SK-N-DZ (cell line): Measurements from ENCODE around the gene C16orf74.

Experiments
- DNase-seq: peaks from one replicate; pipeline ENCODE4 v3.0.0-alpha.2; 2015; ENCODE audit warnings: low spot score

The C16orf74 gene

DNA sequence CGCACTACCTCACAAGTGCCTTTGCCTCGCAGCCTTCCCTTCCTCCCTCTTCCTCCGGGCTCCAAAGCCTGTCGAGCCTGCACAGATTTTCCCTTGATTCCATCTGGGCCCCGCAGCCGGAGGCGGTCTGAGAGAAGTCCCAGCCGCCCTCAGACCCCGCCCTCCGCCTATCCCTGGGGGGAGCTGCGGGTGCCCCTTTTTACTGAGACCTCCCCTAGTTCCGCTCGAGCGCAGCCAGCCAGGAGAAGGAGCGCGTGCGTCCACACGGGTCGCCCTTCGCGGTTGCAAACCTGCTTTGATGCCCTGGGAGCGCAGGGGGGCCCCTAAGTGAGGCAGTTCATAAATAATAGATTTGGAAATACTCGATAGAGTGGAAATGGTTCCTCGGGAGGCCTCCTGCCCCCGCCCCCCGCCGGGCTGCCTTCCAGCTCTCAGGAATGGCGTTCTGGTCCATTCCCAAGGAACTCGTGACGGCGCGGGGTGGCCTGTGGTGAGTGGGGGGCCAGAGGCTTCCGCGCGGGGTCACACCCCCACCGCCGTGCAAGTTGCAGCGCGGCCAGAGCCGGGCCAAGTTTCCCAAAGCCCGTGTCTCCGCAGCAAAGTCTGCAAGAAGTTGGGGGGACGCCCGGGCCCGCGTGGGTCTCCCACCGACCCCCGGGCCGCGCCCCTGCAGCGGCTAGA, 610 bp downstream of the C16orf74 start:
- DNase-seq = no peak

DNA sequence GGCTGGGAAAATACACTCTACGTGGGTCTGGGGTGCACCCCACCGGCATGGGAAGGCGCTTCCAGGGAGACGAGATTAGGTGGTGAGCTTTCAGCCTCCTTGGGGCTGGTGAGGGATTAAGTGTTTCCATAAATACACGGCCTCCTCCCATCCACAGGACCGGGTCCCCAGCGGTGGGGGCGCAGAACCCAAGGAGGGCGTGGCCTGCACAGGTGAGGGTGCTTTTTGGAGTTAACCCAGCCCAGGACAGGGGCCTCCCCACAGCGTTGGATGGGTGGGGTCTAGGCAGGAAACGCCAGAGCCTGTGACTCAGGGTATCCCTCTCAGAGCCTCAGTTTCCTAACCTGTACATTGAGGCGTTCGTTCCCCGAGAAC, 1.1 kb downstream of the C16orf74 start:
- no peak for DNase-seq

DNA sequence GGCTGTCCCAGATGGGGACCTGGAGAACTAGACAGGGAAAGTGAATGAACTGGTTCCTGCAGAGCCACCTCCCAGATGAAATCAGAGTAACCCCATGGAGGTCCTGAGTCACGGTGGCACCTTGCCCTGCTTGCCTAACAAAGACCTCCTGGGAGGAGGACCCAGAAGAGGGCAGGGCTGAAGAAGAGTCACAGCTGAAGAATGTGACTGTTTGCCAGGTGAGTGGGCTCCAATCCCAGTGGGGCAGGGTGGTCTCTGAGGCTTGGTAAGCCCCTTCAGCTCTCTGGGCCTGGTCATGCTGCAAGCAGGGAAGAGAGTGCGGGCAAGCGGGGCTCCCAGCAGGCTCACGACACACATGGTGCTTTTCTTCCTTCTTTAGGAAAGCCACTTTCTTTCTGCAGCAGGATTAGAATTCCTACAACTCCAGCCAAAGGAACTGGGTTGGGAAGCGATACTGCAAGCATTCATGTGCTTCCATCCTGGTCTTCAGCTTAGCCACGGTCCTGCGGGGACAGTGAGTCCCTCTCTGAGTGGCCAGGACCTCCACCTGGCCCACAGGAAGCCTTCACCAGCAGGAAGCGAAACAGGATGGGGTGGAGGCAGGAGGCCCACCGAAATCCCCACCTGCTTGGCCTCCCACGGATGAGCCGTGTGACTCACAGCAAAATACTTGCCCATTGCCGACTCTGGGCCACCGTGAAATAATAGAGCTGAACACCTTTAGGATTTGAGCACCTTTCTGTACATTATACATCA, 4.3 kb downstream of the C16orf74 start:
- DNase-seq = no peak

DNA sequence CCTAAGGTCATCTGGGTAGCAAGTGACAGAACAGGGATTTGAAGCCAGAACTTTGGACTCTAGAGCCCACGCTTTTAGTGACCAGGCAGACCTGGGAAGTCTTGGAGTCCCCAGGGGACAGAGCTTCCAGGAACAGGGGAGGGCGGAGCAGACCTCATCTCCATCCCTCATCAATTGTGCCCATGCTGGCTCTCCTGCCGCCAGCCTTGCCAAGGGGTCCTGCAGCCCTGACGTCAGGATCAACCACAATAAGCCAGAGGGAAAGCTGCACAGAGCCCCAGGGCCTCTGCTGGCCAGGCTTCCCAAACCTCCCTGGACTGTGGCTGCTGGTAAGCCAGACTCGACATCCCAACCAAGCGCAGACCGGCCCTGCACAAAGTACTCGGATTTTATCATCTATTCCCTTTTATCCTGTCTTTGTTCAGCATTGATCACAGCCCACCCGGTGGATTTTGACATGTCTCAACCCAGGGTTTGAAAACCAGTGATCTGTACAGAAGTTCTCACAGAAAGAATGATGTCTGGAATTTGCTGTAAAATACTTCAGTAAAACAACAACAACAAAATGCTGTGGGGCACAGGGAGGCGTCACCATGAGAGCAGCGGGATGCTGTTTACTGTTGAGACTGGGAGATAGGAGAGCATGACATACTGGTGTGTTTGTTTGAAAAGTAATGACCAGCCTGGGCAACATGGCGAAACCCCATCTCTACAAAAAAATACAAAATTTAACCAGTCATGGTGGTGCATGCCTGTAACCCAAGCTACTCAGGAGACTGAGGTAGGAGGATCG, 11.8 kb downstream of the C16orf74 start:
- no peak for DNase-seq

DNA sequence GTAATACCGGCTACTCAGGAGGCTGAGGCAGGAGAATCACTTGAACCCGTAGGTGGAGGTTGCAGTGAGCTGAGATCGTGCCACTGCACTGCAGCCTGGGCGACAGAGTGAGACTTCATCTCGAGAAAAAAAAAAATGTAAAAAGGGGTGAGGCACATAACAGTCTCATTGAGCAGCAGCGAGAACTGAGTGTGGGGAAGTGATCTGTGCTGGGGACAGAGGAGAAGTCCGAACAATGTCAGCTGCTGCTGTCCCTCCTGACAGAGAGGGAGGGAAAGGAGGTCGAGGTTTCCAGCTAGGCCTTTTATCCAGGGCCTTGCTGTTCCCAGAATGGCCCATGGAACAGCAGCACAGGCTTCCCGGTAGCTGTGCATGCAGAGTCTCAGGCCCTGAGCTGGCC, 14.0 kb downstream of the C16orf74 start:
- no peak for DNase-seq

DNA sequence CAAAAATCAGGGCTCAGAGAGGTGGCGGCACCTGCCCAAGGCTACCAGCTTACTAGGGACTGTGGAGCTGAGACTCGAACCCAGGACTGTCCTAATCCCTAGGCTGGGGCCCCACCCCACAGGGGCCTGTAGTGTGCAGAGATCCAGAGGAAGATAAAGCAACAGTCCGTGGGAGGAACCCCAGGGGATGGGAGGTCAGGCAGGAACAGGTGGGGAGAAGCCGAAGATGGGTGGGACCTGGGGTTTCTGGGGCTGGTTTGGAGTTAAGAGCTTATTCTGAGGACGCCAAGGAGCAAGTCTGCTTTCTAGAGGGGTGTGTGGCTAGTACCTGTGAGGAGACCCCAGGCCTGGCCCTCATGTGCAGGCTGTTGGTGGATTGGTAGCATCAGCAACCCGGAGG, 14.9 kb downstream of the C16orf74 start:
- no peak for DNase-seq

DNA sequence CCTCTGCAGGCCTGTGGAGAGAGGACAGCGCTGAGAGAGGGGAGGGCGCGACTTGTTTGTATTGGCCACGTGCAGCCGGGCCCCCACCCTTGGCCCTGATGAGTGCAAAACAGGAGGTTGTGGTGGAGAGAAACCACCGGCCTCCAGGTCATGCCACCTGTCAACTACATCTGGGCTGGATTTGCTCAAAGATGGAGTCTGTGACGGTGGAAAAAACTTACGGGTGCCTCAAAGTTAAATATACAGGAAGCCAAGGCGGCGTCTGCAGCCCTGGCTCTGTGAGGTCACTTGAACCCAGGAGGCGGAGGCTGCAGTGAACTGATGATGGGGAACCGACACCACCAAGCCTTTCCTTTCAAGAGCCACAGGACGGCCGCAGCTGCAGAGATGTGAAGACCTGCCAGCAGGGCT, 15.7 kb downstream of the C16orf74 start:
- DNase-seq = no peak

DNA sequence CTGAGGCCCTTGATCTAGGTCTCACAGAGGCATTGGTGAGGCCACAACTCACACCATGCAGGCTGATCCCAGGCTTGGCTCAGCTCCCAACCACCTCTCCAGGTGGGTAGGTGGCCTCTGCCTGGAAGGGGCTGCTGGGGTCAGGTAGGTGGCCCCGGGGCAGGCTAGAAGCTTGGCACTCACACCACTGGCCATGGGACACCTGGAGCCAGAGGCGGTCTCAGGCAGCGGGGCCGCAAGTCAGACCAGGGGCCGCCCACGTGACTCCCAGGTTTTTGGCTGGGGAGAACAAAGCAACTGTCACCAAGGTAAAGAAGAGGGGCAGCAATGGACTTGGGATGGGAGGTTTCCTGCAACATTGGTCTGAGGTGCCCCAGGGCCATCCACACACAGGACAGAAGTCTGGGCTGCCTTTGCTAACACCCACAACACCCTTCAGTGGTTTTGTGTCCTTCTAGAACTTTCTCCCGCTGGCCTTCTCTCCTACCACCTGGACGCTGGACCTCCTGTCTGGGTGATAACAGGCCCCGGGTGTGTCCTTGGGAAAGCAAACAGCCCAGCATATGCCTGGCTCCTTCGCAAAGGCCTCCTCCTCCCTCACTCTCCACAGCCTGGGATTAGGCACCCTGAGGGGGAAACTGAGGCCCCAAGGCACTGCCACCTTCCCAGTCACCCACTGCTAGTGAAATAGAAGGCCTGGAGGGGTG, 16.4 kb downstream of the C16orf74 start:
- no peak for DNase-seq

DNA sequence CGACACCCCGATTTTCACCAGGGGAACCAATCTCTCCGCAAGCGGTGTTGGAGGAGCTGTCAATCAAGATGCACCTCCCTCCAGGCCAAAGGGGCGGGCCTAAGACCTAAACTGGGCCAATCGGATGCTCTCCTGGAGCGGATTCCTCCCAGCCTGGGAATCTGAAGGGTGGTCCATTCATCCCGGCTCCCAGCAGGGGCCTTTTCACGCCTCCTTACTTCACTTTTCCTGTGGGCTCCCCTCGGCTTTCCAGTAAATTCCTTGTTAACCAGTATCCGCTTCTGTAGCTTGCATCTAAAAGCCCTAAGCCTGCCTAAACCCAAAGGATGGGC, 17.1 kb downstream of the C16orf74 start:
- peak; percentile 70 for DNase-seq

DNA sequence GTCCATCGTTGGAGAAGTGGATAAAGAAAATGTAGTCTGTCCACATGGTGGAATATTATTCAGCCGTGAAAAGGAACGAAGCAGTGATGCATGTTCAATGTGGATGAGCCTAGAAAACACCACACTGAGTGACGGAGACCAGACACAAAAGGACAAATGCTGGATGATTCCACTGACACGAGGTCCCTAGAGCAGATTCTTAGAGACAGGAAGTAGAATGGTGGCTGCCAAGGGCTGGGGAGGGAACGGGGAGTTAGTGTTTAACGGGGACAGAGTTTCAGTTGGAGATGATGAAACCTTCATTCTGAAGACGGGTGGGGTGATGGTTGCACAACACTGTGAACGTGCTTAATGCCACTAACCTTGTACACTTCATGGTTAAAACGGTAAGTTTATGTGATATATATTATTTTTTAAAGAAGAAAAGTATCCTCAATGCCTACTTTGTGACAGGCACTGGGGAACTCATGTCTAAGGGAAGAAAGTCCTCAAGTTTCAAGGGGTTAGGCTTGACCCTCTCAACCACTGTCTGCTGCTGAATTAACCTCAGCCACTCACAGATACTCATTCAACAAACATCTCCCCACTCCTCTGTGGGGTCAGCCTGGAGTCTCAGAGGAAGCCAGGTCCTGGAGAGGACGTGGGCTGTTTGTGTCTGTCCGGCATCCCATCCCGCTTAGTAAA, 17.6 kb downstream of the C16orf74 start:
- DNase-seq = no peak

DNA sequence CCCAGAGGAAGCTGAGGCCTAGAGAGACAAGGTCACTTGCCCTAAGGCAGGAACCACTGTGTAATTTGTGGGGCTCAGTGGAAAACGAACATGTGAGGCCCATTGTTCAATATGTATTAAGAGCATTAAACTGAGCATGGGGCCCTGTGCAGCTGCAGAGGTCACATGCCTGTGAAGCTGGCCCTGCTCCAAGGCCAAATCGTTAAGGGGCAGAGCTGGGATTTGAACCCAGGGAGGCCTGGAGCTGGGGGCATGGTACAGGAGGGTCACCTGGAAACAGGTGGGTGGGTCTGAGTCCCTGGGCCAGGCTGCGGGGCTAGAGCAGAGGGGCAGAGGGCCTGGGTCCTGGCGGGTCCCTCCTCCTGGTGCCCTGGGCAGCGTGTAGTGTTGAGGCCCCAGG, 19.7 kb downstream of the C16orf74 start:
- no peak for DNase-seq

DNA sequence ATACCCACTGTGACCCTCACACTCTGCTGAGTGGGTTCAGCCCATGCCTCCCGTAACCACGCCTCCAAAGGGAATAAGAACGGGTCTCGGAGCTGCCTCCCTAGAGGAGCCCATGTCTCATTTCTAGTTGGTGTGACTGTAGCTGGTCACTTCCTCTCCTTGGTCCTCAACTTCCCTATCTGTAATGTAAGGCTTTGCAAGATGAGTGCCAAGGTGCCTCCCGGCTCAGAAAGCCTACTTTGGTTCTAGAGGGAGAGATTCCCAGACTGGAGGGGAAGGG, 20.8 kb downstream of the C16orf74 start:
- no peak for DNase-seq

DNA sequence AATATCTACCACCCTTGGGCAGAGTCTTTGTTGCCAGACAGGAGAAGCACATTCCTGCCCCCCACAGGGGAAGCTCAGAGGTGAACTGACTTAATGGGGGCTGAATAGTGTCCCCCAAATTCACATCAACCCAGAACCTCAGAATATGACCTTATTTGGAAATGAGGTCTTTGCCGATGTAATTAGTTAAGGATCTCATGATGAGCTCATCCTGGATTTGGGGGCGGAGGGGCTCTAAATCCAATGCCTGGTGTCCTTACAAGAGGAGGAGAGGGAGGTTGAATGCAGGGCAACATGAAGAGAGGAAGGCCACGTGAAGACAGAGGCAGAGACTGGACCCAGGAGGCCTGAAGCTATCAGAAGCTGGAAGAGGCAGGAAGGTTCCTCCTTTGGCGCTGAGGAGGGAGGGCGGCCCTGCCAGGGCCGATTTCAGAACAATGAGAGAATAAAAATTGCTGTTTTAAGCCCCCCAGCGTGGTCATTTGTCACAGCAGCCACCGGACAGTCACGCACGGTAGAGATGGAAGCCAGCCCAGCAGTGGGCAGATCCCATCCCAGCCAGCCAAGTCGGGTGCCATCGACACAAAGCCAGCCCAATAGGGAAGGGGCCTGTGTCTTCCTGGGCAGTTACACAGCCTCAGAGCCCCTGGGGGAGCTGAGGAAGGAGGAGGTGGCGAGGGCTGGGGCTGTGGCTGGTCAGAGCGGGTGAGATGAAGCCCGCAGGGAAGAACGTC, 21.3 kb downstream of the C16orf74 start:
- peak; percentile 70 for DNase-seq

DNA sequence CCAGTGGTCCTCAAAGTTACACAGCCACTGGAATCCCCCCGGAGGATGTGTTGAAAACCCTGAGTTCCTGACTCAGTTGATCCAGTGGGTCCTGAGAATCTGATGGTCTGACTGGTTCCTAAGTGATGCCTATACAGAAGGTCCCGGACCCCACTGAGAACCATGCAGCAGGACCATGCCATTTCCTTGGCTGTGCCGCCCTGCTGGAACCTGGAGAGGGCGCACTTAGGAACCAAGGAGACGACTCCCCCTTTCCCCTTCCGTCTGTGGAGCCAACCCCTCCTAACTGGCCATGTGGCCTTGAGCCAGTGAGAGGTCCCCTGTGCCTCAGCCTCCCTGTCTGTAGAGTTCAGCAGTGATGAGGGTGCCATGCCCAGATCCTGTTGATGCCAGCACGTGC, 22.0 kb downstream of the C16orf74 start:
- no peak for DNase-seq

DNA sequence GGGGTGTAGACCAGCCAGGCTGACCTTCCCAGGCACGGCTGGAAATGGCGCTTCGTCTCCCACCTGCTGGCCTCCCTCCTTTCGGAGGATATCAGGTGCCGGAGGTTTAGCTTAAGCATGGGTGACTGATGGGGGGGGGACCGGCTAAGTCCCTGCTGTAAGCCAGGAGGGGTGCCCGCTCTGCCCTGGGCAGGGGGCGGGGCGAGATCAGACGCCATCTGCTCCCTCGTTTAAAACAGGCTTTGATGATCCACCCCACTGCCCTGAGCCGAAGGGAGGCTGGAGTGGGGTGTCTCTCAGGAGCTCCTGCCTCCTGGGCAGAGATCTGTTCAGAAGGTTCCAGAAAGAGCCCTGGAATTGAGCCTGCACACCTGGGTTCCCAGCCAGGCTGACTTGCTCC, 26.0 kb downstream of the C16orf74 start:
- no peak for DNase-seq

DNA sequence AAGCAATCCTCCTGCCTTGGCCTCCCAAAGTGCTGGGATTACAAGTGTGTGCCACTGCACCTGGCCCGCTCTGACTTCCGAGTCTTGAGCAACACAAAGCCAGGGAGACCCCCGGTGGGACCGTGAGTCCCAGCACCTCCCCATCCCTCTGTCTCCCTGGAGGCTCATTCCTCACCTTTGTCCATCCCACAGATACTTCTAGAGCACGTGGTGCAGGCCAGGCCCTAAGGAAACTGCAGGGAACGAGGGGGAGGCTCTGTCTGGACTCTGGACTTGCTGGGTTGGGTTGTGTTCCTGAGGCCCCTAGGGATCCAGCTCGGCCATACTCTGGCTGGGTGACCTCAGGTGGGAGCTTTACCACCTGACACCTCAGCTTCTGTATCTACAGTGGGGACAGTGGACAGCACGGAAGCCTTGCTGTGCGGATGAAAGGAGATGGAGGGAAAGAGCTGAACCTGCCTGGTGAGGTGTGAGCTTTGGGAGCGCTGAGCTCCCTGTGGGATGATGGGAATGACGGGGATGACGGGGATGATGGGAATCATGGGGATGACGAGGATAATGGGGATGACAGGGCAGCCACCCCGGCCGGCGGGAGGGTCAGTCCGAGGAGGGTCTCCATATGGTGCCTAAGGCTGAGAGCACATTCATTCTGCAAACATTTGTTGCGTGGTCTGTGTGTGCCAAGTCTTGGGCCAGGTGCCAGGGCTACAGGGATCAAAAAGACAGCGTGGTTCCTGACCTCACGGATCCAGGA, 26.6 kb downstream of the C16orf74 start:
- no peak for DNase-seq

DNA sequence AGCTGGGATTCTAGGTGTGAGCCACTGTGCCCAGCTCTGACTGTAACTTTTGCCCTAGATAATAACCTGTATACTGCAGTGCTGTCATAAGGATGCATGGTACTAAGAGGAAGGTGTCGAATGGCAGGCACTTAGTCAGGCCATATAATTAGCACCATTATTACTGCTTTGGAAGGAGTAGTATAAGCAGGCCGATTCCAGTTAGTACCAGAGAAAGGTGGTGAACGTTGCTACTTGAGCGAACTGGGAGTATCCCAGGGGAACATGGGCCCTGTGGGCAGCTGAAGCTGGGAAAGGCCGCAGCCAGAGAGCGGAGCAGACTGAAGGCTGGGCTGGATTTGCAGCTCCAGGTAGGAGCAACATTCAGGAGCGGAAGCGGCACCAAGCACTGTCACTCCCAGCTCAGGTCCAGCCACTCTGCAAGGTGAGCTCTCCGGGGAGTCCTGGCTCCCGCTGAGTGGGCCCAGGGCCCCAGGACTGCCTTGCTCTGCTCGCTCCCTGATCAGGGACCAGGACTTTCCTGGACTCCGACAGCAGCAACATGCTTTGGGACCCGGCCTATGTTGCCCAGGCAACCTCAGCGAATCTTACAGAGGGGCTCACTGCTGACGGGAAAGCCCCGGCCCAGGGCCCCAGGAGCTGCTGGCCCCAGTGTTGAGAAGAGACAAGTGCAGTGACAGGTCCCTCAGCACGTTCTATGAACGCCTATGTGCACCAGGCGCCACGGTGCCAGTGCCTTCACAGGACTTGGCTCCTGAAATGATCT, 28.6 kb downstream of the C16orf74 start:
- DNase-seq = no peak

DNA sequence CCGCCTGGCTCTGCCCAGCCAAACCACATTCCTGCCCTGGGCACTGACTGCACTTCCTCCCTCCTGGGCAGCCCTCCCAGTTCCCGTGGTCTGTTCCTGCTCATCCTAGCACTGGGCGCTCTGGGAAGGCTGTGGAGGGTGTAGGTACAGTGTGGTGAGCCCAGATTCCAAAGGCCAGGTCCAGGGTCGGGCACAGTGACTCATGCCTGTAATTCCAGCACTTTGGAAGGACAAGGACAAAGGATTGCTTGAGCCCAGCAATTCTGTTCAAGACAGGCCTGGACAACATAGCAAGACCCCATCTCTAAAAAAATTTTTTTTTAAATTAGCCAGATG, 30.6 kb downstream of the C16orf74 start:
- no peak for DNase-seq

DNA sequence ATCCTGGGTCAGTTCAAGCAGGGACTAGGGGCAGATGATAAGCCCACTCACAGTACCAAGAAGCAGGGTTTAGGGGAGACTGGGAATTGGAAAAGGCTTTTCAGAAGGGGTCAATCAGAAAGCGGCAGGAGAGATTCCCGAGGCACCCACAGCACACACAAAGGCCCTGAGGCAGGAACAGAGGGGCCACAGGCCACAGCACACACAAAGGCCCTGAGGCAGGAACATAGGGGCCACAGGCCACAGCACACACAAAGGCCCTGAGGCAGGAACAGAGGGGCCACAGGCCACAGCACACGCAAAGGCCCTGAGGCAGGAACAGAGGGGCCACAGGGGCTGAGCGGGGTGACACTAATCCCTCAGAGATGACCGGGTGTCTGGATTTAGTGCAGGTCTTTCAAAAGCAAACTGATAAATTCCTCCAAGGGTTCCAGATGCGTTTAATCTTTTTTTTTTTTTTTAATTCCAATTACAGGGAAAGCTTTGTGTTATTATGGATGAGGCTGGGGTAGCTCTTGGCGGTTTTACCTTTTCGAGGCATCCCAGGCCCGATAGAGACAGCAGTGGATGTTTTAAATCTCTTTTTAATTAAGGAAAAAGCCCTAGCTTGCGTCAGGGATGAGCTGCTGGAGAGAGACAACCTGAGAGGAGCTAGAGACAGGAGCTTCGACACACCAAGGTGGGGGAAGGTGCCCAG, 31.1 kb downstream of the C16orf74 start:
- DNase-seq = no peak
